ENCODE data around the gene ISCA2. TPM values are rescaled to one million over a fixed set of nuclear protein-coding genes. Genes with fewer than 3 reads are reported as not detected.

The ISCA2 gene
- total and polyA plus RNA-seq, 4 donors, result 19.7 to 24.7 (median 21.5) TPM

DNA sequence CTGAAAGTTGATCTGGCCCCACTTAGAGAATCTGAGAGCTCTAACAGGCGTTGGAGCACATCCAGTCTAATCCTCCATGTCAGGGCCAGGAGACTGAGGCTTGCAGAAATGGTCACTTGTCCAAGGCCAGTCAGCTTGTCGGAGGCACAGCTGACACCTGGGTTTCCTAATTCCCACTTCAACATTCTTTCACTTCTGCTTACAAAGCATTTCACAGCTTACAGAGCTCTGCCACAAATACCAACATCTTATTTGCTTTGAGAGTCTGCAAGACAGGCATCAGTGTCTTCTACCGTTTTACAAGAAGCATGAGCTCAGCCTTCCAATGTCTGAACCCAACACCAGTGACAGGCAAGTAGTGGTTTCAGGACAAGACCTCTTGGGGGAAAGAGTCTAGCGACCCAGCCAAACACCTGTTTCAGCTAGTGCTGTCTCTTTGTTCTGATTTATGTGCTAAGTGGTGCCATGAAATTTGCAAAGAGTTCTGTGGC, 31.8 kb downstream of the ISCA2 start:
- H3K9ac ChIP-seq (ENCODE audit: insufficient read depth in 1 of 2, low read length in 2 of 2), result no peak overlapping the region
- H3K4me3 ChIP-seq, result no peak overlapping the region
- H3K27me3 ChIP-seq (ENCODE audit: control insufficient read depth in 3 of 3, insufficient read depth in 3 of 3, low read length in 2 of 3), result no peaks in the 10 kb centered on the region
- no peak overlapping the region for H3K27ac ChIP-seq (ENCODE audit: low read depth in 1 of 2, low read length in 1 of 2)
- TF ChIP-seq, protein P1, sequence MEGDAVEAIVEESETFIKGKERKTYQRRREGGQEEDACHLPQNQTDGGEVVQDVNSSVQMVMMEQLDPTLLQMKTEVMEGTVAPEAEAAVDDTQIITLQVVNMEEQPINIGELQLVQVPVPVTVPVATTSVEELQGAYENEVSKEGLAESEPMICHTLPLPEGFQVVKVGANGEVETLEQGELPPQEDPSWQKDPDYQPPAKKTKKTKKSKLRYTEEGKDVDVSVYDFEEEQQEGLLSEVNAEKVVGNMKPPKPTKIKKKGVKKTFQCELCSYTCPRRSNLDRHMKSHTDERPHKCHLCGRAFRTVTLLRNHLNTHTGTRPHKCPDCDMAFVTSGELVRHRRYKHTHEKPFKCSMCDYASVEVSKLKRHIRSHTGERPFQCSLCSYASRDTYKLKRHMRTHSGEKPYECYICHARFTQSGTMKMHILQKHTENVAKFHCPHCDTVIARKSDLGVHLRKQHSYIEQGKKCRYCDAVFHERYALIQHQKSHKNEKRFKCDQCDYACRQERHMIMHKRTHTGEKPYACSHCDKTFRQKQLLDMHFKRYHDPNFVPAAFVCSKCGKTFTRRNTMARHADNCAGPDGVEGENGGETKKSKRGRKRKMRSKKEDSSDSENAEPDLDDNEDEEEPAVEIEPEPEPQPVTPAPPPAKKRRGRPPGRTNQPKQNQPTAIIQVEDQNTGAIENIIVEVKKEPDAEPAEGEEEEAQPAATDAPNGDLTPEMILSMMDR (IDR thresholded peaks at IDR 0.05; ENCODE audit: control extremely low read depth, extremely low read depth), result no peak
- 52 to 59% methylated on average over 4 of the region's 4 CpGs for WGBS, 2 donors
- H3K9me3 ChIP-seq (ENCODE audit: control insufficient read depth in 4 of 4, insufficient read depth in 3 of 4, low read length in 3 of 4), result no peaks in the 10 kb centered on the region
- peaks cover 0 to 14% (median 8%) of the 10 kb centered on the region in 5 donors for H3K4me1 ChIP-seq (ENCODE audit: control insufficient read depth in 5 of 5, insufficient read depth in 5 of 5, low read length in 5 of 5)
- DNase-seq (no peak), ATAC-seq (ENCODE audit: insufficient read depth, low FRiP score) (no peak)
- peaks cover 0 to 2% (median 0%) of the 10 kb centered on the region in 4 donors for H3K36me3 ChIP-seq (ENCODE audit: control insufficient read depth in 4 of 4, insufficient read depth in 4 of 4, low read length in 4 of 4)

DNA sequence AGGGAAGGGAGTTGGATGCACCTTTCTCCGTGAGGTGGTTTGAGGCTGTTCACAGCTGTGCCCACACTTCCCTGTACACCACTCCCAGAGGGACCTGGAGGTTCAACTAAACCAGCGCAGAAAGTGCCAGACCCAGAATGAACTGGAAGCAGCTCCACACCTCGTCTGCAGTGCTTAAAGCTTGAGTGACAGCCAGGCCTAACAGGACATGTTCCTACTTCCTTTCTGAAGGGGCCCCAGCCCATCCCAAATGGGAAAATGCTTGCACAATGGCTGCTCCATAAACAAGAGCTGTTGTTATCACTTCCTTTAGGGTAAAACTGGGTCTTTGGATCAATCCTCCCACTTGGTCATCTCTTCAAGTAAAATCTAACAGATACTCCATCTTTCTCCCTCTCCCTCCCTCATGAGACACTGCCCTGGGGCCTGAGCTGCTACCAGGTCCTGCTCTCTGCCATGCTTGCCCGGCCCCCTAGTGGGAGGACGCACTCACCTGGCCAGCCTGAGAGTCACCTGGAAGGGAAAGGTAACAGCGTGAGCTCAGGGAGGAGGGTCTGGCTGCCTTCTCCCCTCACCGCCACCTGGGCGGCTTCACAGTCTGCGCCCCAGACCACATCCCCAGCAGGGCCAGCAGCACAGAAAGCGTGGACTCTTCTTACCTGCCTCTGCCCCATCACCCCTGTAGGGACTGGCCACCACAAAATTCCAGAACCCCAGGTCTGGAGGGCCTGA, 33.5 kb downstream of the ISCA2 start:
- no peak overlapping the region for H3K9ac ChIP-seq (ENCODE audit: insufficient read depth in 1 of 2, low read length in 2 of 2)

DNA sequence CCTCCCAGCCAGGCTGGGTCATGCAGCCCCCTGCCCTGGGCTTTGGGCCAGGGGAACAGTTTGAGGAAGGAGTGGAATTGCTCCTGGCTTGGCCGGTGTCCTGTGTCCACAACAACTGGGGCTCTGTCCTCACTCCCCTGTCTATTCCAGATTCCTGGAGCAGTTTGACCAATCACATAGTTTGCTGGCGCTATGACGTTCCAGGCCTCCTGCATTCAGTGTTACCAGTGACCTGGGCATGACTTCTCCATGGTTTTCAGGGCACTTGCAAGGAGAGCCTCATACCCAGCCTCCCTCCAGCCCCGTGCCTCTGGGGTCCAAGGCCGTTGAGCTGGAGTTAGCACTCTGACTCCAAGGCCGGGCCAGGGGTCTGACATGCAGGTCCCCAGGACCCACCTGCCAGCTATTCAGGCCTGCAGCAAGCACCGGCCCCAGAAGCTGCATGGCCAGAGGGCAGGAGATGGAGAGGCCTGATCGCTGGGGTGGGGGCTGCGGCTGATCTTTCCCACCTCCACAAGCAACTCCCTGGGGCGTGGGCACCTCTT, 34.2 kb downstream of the ISCA2 start:
- H3K27ac ChIP-seq (ENCODE audit: low read depth in 1 of 2, low read length in 1 of 2), result no peak overlapping the region
- no peak overlapping the region for H3K4me3 ChIP-seq
- TF ChIP-seq, protein P1 (IDR thresholded peaks at IDR 0.05; ENCODE audit: control extremely low read depth, extremely low read depth), result no peak
- no peak for ATAC-seq (ENCODE audit: insufficient read depth, low FRiP score)
- peaks cover 0 to 17% (median 8%) of the 10 kb centered on the region in 5 donors for H3K4me1 ChIP-seq (ENCODE audit: control insufficient read depth in 5 of 5, insufficient read depth in 5 of 5, low read length in 5 of 5)
- H3K36me3 ChIP-seq (ENCODE audit: control insufficient read depth in 4 of 4, insufficient read depth in 4 of 4, low read length in 4 of 4), result peaks cover 0 to 2% (median 0%) of the 10 kb centered on the region in 4 donors
- no peaks in the 10 kb centered on the region for H3K27me3 ChIP-seq (ENCODE audit: control insufficient read depth in 3 of 3, insufficient read depth in 3 of 3, low read length in 2 of 3)
- H3K9ac ChIP-seq (ENCODE audit: insufficient read depth in 1 of 2, low read length in 2 of 2), result no peak overlapping the region
- no peak for DNase-seq
- 86 to 90% methylated on average over 10 of the region's 10 CpGs for WGBS, 2 donors
- no peaks in the 10 kb centered on the region for H3K9me3 ChIP-seq (ENCODE audit: control insufficient read depth in 4 of 4, insufficient read depth in 3 of 4, low read length in 3 of 4)

More for the DNA sequence above, 33.5 kb downstream of the ISCA2 start:
- Histone ChIP-seq H3K4me1 (ENCODE audit: control insufficient read depth in 5 of 5, insufficient read depth in 5 of 5, low read length in 5 of 5) (peaks cover 0 to 17% (median 8%) of the 10 kb centered on the region in 5 donors), H3K9me3 (ENCODE audit: control insufficient read depth in 4 of 4, insufficient read depth in 3 of 4, low read length in 3 of 4) (no peaks in the 10 kb centered on the region), H3K4me3 (no peak overlapping the region), H3K36me3 (ENCODE audit: control insufficient read depth in 4 of 4, insufficient read depth in 4 of 4, low read length in 4 of 4) (peaks cover 0 to 2% (median 0%) of the 10 kb centered on the region in 4 donors), H3K27me3 (ENCODE audit: control insufficient read depth in 3 of 3, insufficient read depth in 3 of 3, low read length in 2 of 3) (no peaks in the 10 kb centered on the region), H3K27ac (ENCODE audit: low read depth in 1 of 2, low read length in 1 of 2) (no peak overlapping the region)
- TF ChIP-seq, protein P1 (IDR thresholded peaks at IDR 0.05; ENCODE audit: control extremely low read depth, extremely low read depth), result no peak
- DNase-seq (no peak), ATAC-seq (ENCODE audit: insufficient read depth, low FRiP score) (no peak)
- 84 to 90% methylated on average over 10 of the region's 10 CpGs for whole genome bisulfite sequencing, 2 donors

Data from lung (tissue), 12 donors.